ENCODE data around the gene SDS.

SDS gene

DNA sequence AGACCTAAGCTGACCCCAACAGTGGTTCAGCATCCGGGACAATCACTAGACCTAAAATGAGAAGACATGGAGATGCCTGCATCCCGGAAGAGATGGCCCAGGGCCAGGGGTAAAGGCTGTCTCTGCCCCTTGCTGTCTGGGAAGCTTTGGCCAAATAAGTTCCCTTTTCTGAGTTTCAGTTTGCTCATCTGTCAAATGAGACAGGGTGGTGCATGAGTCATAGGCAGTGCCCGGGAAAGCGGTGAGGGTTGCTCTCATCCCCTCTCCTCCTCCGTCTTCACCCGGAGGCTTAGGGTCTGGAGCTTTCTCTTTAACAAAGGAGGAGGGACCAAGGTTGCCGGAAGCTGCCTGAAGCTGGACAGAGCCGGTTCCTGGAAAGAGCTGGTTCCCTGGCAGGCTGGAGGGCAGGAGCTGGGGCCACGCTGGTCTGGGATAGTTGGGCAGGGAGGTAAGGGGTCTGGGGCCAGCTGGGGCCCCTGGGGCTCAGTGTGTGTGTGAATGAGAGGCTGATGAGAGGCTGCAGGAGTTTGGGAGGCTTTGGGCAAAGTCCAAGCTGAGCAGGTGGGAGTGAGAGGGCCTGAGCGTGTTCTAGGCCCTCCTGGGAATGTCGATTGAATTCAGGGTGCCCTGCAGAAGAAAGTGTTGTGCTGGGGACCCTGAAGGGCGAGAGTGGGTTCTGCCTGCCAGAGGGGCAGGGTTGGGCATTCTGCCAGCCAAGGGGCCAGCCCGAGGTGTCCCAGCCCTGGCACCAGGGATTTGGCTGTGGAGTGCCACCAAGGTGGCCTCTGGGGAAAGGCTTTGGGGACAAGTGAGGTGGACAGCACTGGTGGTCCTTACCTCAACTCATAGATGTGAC is 18.6 kb upstream of the SDS start, which contains the start of gene SDSL:
SDSL (plus strand) TSS at position 351 of the 856 bp plus-strand sequence. CDS start 5,603 bp downstream, outside the sequence.
- peak; percentile 85 to 88 for DNase-seq
- TF ChIP-seq GATA1 (IDR thresholded peaks at IDR 0.05; ENCODE audit: low read depth, low read length) (no peak), POLR2A (IDR thresholded peaks at IDR 0.05; ENCODE audit: low read length) (peak; percentile 88)

- peak; percentile 45 for TF ChIP-seq GATA1 (IDR thresholded peaks at IDR 0.05; ENCODE audit: low read depth, low read length)
- no peak for TF ChIP-seq POLR2A (IDR thresholded peaks at IDR 0.05; ENCODE audit: low read length)
- peak; percentile 91 to 94 for DNase-seq
Observed at GRCh38 chr12:113420996-113421595, 17.4 kb upstream of the SDS start.

DNA sequence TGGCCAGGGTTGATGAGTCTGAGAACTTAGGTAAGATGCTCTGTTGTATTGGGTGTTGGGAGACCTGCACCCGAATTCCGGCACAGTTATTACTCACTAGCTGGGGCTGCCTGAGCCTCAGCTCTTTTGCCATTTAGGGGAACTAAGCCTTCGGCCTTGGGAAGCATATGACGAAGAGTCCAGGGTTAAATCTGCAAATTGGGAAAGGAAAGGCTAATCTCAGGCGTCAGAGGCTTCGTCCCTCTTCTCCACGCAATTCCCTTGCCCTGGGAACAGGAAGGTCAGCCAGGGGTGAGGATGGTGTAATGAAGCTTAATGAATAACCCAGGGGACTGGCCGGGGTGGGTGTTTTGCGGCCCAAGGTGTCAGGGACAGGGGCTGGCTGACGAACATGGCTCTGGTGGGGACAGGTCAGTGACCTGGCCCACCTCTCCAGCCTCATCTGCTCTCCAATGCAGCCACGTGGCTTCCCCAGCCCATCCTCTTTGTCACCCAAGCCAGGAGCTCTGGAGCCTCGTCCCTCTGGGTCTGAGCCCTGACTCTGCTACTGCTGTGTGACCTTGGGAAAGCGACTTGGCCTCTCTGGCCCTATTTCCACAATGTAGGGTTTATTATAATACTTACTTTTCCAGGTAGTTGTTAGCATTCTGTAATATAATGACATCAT is 14.7 kb upstream of the SDS start:
- no peak for DNase-seq

DNA sequence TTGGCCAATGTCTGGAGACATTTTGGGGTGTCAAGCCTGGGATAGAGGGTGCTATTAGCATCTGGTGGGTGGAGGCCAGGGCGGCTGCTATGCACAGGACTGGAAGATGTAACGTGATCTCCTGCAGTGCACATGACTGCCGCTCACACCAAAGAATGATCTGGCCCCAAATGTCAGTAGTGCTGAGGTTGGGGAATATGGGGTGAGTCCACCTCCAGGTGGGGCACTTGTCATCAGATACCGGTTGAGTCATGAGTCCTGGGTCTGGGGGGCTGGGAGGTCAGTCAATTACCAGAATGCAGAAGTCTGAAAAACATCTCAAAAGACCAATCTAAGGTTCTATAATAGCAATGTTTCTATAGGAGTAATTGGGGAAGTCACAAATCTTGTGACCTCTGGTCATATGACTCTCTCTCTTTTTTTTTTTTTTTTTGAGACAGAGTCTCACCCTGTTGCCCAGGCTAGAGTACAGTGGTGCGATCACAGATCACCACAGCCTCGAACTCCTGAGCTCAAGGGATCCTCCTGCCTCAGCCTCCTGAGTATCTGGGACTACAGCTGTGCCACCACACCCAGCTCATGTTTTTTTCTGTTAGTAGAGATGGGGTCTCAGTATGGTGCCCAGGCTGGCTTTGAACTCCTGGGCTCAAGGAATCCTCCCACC is 12.5 kb upstream of the SDS start:
- DNase-seq, result peak; percentile 47 to 56
- TF ChIP-seq GATA1 (IDR thresholded peaks at IDR 0.05; ENCODE audit: low read depth, low read length) (no peak), POLR2A (IDR thresholded peaks at IDR 0.05; ENCODE audit: low read length) (no peak)

More for the DNA sequence above, 14.7 kb upstream of the SDS start:
- TF ChIP-seq GATA1 (IDR thresholded peaks at IDR 0.05; ENCODE audit: low read depth, low read length), result no peak
- no peak for TF ChIP-seq POLR2A (IDR thresholded peaks at IDR 0.05; ENCODE audit: low read length)

DNA sequence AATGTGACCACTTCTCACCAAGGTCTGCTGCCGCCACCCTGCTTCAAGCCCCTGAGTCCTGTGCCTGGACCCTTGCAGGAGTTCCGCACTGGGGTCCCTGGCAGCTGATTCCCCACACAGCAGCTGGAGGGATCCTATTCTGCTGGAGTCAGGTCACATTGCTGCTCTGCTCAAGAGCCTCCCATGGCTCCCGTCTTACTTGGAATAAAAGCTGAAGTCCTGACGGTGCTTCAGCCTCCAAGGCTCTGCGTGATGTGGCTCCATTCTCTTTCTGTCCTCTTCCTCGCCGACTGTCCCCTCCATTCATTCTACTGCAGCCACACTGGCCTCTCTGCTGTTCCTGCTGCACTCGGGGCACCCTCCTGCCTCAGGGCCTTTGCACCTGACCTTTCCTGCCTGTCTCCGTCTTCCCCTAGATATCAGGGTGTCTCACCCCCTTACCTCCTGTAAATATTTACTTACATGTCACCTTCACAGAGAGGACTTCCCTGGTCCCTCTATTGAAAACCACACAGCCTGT is 10.9 kb upstream of the SDS start:
- TF ChIP-seq POLR2A (IDR thresholded peaks at IDR 0.05; ENCODE audit: low read length), result no peak
- no peak for TF ChIP-seq GATA1 (IDR thresholded peaks at IDR 0.05; ENCODE audit: low read depth, low read length)

GRCh38 chr12:113413488-113413939 is 9.8 kb upstream of the SDS start:
- no peak for DNase-seq

More for the DNA sequence above, 10.9 kb upstream of the SDS start:
- DNase-seq, result no peak

DNA sequence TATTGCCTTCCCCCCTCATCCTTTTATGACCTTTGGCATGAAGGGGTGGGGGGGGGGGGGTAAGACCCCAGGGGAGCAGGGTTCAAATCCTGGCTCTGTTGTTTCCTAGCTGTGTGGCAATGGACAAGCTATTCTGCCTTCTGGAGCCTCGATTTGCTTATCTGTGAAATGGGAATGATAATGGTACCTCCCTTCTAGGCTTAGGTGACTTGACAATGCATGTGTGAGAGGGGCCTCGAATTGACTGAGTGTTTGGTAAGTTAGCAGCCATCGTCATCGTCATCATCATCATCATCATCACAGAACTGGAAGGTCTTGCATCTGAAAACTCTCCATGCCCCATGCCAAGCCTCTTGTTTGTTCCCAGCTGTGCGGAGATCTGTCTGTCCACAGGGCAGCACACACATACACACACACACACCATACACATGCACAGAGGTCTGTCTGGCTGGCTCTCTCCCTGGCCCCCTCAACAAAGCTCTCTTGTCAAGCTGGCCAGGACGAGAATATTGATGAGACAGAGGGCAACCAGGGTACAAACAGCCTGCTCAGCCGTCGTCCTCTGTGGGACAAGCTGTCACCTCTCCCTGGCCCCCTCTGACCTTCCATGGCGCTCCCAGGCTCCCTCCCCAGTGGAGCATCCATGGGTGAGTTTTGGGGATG is 5.9 kb upstream of the SDS start:
- DNase-seq, result no peak
- no peak for TF ChIP-seq GATA1 (IDR thresholded peaks at IDR 0.05; ENCODE audit: low read depth, low read length)
- TF ChIP-seq POLR2A (IDR thresholded peaks at IDR 0.05; ENCODE audit: low read length), result no peak

More at GRCh38 chr12:113413488-113413939, 9.8 kb upstream of the SDS start:
- TF ChIP-seq POLR2A (IDR thresholded peaks at IDR 0.05; ENCODE audit: low read length) (no peak), GATA1 (IDR thresholded peaks at IDR 0.05; ENCODE audit: low read depth, low read length) (no peak)

DNA sequence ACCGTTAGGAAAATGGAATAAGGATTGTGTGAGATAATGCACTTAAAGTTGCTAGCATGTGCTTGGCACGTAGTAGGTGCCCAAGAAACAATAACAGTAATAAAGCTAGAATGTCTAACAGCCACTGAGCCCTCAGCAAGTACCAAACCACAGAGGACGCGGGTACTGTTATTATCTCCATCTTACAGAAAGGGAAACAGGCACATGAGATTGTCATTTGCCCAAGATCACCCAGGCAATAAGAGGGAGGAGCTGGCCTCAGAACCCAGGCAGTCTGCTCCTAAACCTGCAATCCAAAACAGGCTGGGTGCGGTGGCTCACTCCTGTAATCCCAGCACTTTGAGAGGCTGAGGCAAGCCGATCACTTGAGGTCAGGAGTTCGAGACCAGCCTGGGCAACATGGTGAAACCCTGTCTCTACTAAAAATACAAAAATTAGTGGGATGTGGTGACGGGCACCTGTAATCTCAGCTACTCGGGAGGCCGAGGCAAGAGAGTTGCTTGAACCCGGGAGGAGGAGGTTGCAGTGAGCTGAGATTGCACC is 5.1 kb upstream of the SDS start:
- DNase-seq, result peak; percentile 19 to 50
- TF ChIP-seq GATA1 (IDR thresholded peaks at IDR 0.05; ENCODE audit: low read depth, low read length), result no peak
- no peak for TF ChIP-seq POLR2A (IDR thresholded peaks at IDR 0.05; ENCODE audit: low read length)

DNA sequence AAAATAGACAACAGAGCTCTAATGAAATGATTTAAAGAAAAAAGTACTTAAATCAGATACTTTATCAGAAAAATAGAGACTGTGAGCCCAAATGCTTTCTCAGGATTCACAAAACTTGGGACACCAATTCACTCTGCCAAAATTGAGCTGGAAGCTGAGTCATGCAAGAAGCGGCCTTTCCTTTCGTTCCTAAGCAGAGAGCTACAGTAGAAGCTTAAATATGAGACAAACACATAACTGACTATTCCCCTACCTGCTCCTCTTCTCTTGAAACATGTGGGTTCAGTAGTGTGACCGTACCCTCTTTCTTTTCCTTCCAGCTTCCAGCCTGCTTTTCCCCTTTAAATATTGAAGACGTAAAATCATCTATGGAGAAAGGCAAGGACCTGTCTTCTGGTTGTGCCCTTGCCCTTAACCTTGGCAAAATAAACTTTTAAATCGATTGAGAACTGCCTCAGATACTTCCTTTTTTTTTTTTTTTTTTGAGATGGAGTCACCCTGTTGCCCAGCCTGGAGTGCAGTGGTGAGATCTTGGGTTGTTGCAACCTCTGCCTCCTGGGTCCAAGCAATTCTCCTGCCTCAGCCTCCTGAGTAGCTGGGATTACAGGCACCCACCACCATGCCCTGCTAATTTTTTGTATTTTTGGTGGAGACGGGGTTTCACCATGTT is 4.4 kb upstream of the SDS start:
- DNase-seq, result peak; percentile 33 to 48
- TF ChIP-seq GATA1 (IDR thresholded peaks at IDR 0.05; ENCODE audit: low read depth, low read length) (no peak), POLR2A (IDR thresholded peaks at IDR 0.05; ENCODE audit: low read length) (no peak)

DNA sequence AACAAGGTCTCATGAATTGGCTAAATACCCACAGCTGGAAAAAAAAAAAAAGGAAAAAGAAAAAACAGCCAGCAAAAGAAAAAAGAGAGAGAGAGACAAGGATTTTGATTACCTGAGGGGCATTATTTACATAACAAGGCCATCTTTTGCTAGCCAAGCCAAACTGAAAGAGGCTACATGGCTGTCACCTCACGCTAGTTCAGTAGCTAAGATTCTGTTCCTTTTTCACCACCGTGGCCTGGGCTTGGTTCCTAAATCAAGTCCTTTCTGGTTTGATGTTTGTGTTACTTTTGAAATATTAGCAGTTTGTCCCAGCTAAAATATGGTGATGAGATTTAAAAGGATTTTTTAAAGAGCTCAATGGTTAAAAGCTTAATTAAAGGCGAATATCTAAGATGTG is 2.0 kb upstream of the SDS start:
- DNase-seq, result no peak
- no peak for TF ChIP-seq POLR2A (IDR thresholded peaks at IDR 0.05; ENCODE audit: low read length)
- no peak for TF ChIP-seq GATA1 (IDR thresholded peaks at IDR 0.05; ENCODE audit: low read depth, low read length)

GRCh38 chr12:113402586-113403260 is 964 bp downstream of the SDS start:
- no peak for TF ChIP-seq GATA1 (IDR thresholded peaks at IDR 0.05; ENCODE audit: low read depth, low read length)
- DNase-seq, result no peak

Measured in erythroblast (primary cell).